Measurements from ENCODE around the gene CELA2A.
"Not testable (repeated sequence)": the region's sequence is repeated elsewhere in the genome, so short reads cannot be mapped to it uniquely, and the experiment has no call there.

CELA2A gene

GRCh38 chr1:15445390-15446122 lies 11.0 kb upstream of the CELA2A start:
- no peak for DNase-seq (ENCODE audit: low read depth)

- DNase-seq (ENCODE audit: low read depth): no peak
Measured at GRCh38 chr1:15446212-15446611, 10.3 kb upstream of the CELA2A start.

DNA sequence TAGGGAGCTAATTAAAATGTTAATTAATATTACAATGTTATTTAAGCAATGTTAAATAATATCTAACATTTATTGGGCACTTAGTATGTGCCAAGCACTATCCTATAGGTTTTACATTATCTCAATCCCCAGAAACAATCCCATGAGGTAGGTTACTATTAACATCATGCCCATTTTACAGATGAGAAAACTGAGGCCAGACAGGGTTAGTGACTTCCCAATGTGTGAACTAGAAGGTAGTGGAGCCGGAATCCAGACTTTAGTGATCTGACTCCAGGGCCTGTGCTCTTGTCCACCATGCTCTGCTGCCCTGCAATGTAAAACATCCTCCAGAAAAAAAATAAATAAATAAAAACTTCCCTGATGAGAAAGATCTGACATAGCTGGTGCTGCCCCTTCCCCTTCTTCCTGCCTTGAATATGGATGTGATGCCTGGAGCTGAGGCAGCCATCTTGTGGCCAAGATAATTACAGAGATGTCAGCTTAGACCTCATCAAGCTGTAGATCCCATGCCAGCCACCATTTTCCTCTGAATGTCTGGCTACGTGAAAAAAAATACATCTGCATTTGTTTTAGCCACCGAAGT lies 7.6 kb upstream of the CELA2A start:
- no peak for DNase-seq (ENCODE audit: low read depth)

- DNase-seq (ENCODE audit: low read depth): no peak
Measured at GRCh38 chr1:15449567-15449966, 7.0 kb upstream of the CELA2A start.

DNA sequence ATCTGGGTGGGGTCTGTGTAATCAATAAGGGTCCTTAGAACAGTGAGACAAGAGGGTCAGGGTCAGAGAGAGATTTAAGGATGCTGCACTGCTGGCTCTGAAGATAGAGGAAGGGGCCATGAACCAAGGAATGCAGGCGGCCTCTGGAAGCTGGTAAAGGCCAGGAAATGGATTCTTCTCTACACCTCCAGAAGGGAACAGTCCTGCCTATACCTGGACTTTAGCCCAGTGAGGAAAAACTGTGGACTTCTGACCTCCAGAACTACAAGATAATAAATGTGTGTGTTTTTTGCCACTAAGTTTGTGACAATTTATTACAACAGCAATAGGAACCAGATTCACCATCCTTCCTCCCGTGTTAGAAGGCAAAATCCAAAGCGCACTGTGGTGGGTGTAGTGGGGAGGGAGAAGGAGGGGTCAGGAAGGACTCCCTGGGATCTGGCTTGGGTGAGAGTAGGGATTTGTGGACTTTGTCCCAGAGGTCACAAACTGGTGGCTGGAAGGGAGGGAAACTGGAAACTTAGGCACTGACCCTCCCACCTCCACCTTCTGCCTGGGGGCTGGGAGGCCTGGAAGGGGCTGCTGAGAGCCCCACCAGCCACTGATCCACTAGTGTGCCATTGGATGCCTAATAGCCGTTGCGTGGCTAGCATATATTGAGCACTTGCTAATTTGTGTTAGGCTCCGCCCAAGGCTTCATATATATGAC lies 5.4 kb upstream of the CELA2A start:
- DNase-seq (ENCODE audit: low read depth): no peak

- DNase-seq (ENCODE audit: low read depth): no peak
Measured at GRCh38 chr1:15452216-15452615, 4.3 kb upstream of the CELA2A start.

DNA sequence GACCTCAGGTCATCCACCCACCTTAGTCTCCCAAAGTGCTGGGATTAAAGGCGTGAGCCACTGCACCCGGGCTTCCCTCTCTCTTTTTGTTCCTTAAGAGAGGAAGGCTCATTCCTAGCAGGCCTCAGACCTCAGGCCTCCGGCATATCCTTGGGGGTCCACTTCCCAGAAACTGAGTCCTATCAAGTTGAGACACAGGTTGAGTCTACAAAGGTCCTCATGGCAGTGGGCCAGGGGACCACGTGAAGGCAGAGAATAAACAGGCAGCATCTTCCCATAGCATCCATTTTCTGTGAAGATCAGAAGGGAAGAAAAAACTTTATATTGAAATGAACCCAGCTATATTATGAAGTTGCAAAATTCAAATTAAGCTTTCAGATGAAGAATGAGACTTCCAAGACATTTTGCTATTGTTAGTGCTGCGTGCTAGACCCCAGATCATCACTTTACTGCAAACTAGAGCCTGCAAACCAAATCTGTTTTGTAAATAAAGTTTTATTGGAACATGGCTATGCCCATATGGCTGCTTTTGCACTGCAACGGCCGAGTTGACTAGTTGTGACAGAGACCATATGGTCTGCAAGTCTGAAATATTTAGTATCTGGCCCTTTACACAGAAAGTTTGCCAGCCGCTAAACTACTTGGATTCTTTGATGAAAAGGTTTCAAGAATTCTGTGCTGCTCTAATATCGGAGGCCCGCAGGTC lies 3.5 kb upstream of the CELA2A start:
- DNase-seq (ENCODE audit: low read depth): no peak

- DNase-seq (ENCODE audit: low read depth): no peak
Measured at GRCh38 chr1:15453734-15454133, 2.8 kb upstream of the CELA2A start.

DNA sequence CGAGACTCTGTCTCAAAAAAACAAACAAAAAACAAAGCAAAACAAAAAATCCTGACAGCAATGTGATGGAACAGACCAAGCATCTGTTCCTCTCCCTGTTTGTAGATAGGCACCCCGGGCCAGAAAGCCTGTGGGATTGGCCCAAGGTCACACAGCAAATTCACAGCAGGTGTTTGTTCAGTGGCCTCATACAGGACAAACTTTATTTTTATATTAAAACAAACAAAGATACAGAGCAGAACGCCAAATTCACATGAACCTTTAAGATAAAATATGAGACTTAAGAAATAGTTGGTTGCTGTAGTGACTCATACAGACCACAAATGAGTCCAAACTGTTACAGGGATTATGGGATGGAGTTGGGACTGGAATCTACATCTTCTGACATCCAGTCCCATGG lies 2.3 kb upstream of the CELA2A start:
- no peak for DNase-seq (ENCODE audit: low read depth)

GRCh38 chr1:15455522-15455921 lies 1.0 kb upstream of the CELA2A start:
- no peak for DNase-seq (ENCODE audit: low read depth)

GRCh38 chr1:15457585-15457984 lies 1.1 kb downstream of the CELA2A start:
- no peak for DNase-seq (ENCODE audit: low read depth)

DNA sequence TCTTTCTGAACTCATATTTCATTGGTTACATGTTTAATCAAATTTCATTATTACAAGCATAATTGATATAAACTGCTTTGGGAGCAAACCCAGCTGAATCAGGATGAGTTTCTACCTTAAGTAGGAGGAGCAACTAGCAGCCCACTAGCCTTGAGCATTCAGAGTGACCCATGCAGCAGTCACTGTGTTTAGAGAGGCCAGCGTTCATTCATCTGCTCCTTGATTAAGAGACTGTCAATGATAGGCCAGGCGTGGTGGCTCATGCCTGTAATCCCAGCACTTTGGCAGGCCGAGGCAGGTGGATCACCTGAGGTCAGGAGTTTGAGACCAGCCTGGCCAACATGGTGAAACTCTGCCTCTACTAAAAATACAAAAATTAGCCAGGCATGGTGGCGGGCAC lies 1.9 kb downstream of the CELA2A start:
- not testable (repeated sequence) for DNase-seq (ENCODE audit: low read depth)

GRCh38 chr1:15459771-15460707 lies 3.5 kb downstream of the CELA2A start:
- no peak for DNase-seq (ENCODE audit: low read depth)

DNA sequence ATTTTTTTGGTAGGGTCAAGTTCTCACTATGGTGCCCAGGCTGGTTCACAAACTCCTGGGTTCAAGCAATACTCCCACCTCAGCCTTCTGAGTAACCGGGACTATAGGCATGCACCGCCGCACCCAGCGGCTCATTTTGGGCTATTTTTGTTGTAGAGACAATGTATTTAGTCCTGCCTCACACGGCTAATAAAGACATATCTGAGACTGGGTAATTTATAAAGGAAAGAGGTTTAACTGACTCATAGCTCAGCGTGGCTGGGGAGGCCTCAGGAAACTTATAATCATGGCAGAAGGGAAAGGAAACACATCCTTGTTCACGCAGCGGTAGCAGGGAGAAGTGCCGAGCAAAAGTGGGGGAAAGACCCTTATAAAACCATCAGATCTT lies 4.2 kb downstream of the CELA2A start:
- DNase-seq (ENCODE audit: low read depth): no peak

DNA sequence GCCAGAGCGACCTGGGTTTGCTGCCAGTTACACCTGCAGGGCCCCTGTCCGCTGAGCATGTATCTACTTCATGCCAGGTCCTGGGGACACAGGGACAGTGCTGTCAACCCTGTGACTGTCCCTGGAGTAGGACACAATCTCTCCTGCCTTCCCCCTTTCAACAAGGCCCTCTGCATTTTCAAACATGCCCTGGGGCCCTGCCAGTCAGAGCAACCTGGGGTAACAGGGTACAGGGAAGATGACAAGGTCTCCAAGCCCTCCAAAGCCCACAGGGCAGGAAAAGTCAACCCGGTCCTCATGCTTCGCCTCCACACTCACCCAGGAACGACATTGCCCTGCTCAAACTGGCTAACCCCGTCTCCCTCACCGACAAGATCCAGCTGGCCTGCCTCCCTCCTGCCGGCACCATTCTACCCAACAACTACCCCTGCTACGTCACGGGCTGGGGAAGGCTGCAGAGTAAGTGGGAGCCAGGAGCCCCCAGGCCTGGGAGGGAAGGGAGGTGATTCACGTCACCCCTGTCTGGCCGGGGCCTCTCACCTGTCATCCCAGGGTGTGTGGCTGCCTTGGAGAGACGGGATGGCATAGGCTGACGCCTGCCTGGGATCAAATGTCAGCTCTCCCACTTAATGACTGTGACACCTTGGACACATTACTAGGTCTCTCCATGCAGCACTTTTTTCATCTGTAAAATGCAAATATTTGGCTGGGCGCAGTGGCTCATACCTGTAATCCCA lies 6.7 kb downstream of the CELA2A start:
- not testable (repeated sequence) for DNase-seq (ENCODE audit: low read depth)

- DNase-seq (ENCODE audit: low read depth): not testable (repeated sequence)
Measured at GRCh38 chr1:15463926-15464322, 7.4 kb downstream of the CELA2A start.

GRCh38 chr1:15465674-15466073 lies 9.1 kb downstream of the CELA2A start:
- no peak for DNase-seq (ENCODE audit: low read depth)

DNA sequence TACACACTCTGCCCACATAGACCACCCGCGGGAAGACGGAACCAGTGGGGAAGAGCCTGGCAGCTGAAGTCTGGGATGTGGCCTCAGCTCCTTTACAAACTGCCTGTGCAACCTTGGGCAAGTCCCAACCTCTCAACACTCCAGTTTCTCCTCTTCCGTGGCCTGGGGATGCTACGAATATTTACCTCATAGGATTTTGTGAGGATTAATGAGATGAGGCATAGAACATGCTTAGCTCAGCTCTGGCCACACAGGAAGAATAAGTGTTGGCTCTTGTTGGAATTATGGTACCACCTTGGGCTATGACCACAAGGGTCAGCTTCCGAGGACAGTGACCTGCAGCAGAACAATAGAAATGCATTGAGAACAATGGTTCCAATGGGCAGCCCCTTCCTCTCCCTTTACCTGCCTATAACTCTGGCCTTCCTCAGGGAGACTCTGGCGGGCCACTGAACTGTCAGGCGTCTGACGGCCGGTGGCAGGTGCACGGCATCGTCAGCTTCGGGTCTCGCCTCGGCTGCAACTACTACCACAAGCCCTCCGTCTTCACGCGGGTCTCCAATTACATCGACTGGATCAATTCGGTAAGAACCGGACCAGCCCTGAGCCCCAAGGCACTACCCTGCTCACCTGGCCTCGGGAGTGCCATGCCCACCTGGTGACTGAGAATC lies 10.6 kb downstream of the CELA2A start:
- not testable (repeated sequence) for DNase-seq (ENCODE audit: low read depth)

GRCh38 chr1:15468145-15468544 lies 11.6 kb downstream of the CELA2A start:
- DNase-seq (ENCODE audit: low read depth): no peak

DNA sequence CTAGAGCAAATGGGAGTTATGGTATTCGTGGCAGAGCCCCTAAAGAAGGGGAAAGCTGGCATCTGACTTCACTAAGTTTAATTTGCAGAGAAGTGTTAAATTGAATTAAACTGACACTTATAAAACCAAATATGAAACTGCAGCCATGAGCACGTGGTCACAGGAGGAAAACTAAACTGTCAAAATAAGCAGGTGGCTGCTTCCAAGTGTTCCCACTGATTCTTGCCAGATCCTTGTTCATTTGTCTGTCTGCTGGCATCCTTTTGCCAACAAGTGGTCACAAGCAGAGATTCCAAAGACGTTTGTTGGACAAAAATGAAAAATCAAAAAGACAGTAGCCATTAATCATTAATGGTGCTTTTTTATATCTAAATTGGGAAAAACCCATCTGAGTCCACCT lies 12.8 kb downstream of the CELA2A start:
- DNase-seq (ENCODE audit: low read depth): no peak
